Mucosa of rectum (tissue), 2 donors: ENCODE data around the gene PRORP.
"Not testable (repeated sequence)": the region's sequence is repeated elsewhere in the genome, so short reads cannot be mapped to it uniquely, and the experiment has no call there.

Experiments used
- H3K27ac ChIP-seq, 2 donors: one replicate each; pipeline ENCODE4 v1.7.0; 2013; ENCODE audit warnings: inconsistent platforms in 2 of 2, low read depth in 2 of 2, low read length in 2 of 2
- H3K27me3 ChIP-seq, 2 donors: one replicate each; pipeline ENCODE4 v1.7.0; 2013; ENCODE audit warnings: low read length in 2 of 2; ENCODE audit not compliant: control insufficient read depth in 2 of 2, insufficient read depth in 2 of 2
- H3K36me3 ChIP-seq, 2 donors: one replicate each; pipeline ENCODE4 v1.7.0; 2013; ENCODE audit warnings: low read length in 2 of 2; ENCODE audit not compliant: control insufficient read depth in 2 of 2, insufficient read depth in 2 of 2
- H3K4me1 ChIP-seq, 2 donors: one replicate each; pipeline ENCODE4 v1.7.0; 2013; ENCODE audit warnings: low read length in 2 of 2, mild to moderate bottlenecking in 1 of 2; ENCODE audit not compliant: control insufficient read depth in 2 of 2, insufficient read depth in 2 of 2
- H3K4me3 ChIP-seq, 2 donors: one replicate each; pipeline ENCODE4 v1.7.0; 2013; ENCODE audit warnings: low read length in 2 of 2
- H3K9ac ChIP-seq, 2 donors: one replicate each; pipeline ENCODE4 v1.7.0; 2013; ENCODE audit warnings: low read length in 2 of 2, low read depth in 1 of 2, mild to moderate bottlenecking in 1 of 2
- H3K9me3 ChIP-seq, 2 donors: one replicate each; pipeline ENCODE4 v1.7.0; 2013; ENCODE audit warnings: low read length in 2 of 2; ENCODE audit not compliant: control insufficient read depth in 2 of 2
- donor health status: healthy.
- donor health status: Normal muscosa, but diverticular disease.

The PRORP gene

GRCh38 chr14:35134329-35135123 is 12.2 kb downstream of the PRORP start:
- no peak overlapping the region for H3K4me3 ChIP-seq
- H3K9me3 ChIP-seq = no peaks in the 10 kb centered on the region
- no peak overlapping the region for H3K9ac ChIP-seq
- no peak overlapping the region for H3K27ac ChIP-seq
- peaks cover 6 to 30% of the 10 kb centered on the region in 2 donors for H3K36me3 ChIP-seq
- no peaks in the 10 kb centered on the region for H3K4me1 ChIP-seq
- H3K27me3 ChIP-seq = no peaks in the 10 kb centered on the region

GRCh38 chr14:35138585-35138984 is 16.2 kb downstream of the PRORP start:
- H3K9me3 ChIP-seq = no peaks in the 10 kb centered on the region
- H3K4me1 ChIP-seq = no peaks in the 10 kb centered on the region
- no peak overlapping the region for H3K9ac ChIP-seq
- H3K36me3 ChIP-seq = peaks cover 3 to 32% of the 10 kb centered on the region in 2 donors
- no peak overlapping the region for H3K4me3 ChIP-seq
- H3K27ac ChIP-seq = no peak overlapping the region
- H3K27me3 ChIP-seq = no peaks in the 10 kb centered on the region

GRCh38 chr14:35140718-35141581 is 18.6 kb downstream of the PRORP start:
- Histone ChIP-seq H3K27me3 (no peaks in the 10 kb centered on the region), H3K4me1 (no peaks in the 10 kb centered on the region), H3K4me3 (no peak overlapping the region), H3K36me3 (peaks cover 1 to 23% of the 10 kb centered on the region in 2 donors), H3K9ac (no peak overlapping the region), H3K27ac (no peak overlapping the region), H3K9me3 (no peaks in the 10 kb centered on the region)

GRCh38 chr14:35144029-35144428 is 21.7 kb downstream of the PRORP start:
- Histone ChIP-seq H3K36me3 (peaks cover 0 to 12% of the 10 kb centered on the region in 2 donors), H3K9ac (no peak overlapping the region), H3K4me1 (no peaks in the 10 kb centered on the region), H3K27ac (no peak overlapping the region), H3K27me3 (no peaks in the 10 kb centered on the region), H3K4me3 (no peak overlapping the region), H3K9me3 (no peaks in the 10 kb centered on the region)

- H3K4me3 ChIP-seq = no peak overlapping the region
- H3K27ac ChIP-seq = no peak overlapping the region
- H3K9ac ChIP-seq = no peak overlapping the region
- no peaks in the 10 kb centered on the region for H3K9me3 ChIP-seq
- peaks cover 0 to 12% of the 10 kb centered on the region in 2 donors for H3K36me3 ChIP-seq
- no peaks in the 10 kb centered on the region for H3K4me1 ChIP-seq
- no peaks in the 10 kb centered on the region for H3K27me3 ChIP-seq
Measured at GRCh38 chr14:35146711-35147149, 24.4 kb downstream of the PRORP start.

- Histone ChIP-seq H3K27me3 (no peaks in the 10 kb centered on the region), H3K36me3 (peaks cover 0 to 10% of the 10 kb centered on the region in 2 donors), H3K9ac (no peak overlapping the region), H3K27ac (no peak overlapping the region), H3K4me1 (no peaks in the 10 kb centered on the region), H3K4me3 (no peak overlapping the region), H3K9me3 (no peaks in the 10 kb centered on the region)
Measured at GRCh38 chr14:35147186-35147585, 24.8 kb downstream of the PRORP start.

- Histone ChIP-seq H3K36me3 (peaks cover 0 to 9% of the 10 kb centered on the region in 2 donors), H3K9me3 (no peaks in the 10 kb centered on the region), H3K27ac (no peak overlapping the region), H3K4me1 (no peaks in the 10 kb centered on the region), H3K27me3 (no peaks in the 10 kb centered on the region), H3K9ac (no peak overlapping the region), H3K4me3 (no peak overlapping the region)
Measured at GRCh38 chr14:35147711-35148110, 25.4 kb downstream of the PRORP start.

GRCh38 chr14:35149239-35149638 is 26.9 kb downstream of the PRORP start:
- H3K27me3 ChIP-seq = no peaks in the 10 kb centered on the region
- H3K4me1 ChIP-seq = no peaks in the 10 kb centered on the region
- no peak overlapping the region for H3K4me3 ChIP-seq
- peaks cover 0 to 3% of the 10 kb centered on the region in 2 donors for H3K36me3 ChIP-seq
- no peaks in the 10 kb centered on the region for H3K9me3 ChIP-seq
- no peak overlapping the region for H3K9ac ChIP-seq
- H3K27ac ChIP-seq = no peak overlapping the region

GRCh38 chr14:35152531-35152930 is 30.2 kb downstream of the PRORP start:
- H3K27ac ChIP-seq, H3K9me3 ChIP-seq, H3K4me1 ChIP-seq, H3K27me3 ChIP-seq, H3K4me3 ChIP-seq, H3K9ac ChIP-seq, H3K36me3 ChIP-seq: not testable (repeated sequence)

- H3K4me3 ChIP-seq = no peak overlapping the region
- H3K9ac ChIP-seq = no peak overlapping the region
- H3K36me3 ChIP-seq = peaks cover 2 to 3% of the 10 kb centered on the region in 2 donors
- no peaks in the 10 kb centered on the region for H3K27me3 ChIP-seq
- H3K9me3 ChIP-seq = no peaks in the 10 kb centered on the region
- no peaks in the 10 kb centered on the region for H3K4me1 ChIP-seq
- no peak overlapping the region for H3K27ac ChIP-seq
Measured at GRCh38 chr14:35154016-35154415, 31.7 kb downstream of the PRORP start.
